ENCODE results near the gene ZNF526. TPM values are rescaled to one million over a fixed set of nuclear protein-coding genes. Genes with fewer than 3 reads are reported as not detected.
A peak's percentile ranks its signal among the peaks of the same experiment; 100 is the strongest.

ZNF526 gene
- total RNA-seq, 4 donors from 2014 or later, result 3.8 to 6.3 (median 4.0) TPM

DNA sequence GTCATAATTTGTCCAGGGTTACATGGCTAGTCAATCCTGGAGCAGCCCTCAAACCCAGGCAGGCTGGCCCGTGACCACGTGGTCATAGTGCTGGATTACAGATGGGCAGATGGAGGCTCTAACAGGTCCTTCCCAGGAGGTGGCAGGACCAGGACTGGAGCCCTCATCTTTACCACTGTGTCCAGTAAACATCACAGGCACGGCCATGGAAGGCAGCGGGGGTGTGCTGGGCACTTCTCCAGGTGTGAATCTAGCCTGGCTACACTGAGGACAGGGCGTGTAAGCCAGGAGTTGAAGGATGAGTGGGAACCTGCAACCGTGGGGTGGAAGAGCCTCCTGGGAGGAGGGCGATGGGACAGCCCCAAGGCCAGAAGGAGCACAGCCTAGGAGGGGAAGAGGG, 55.0 kb downstream of the ZNF526 start:
- peak overlapping the region in 2 of 4 donors; percentile 16 to 98 for H3K27ac ChIP-seq
- intact Hi-C loops (cut with DNase I), result no loop called here
- 59% methylated on average over 5 to 7 of the region's 7 CpGs for WGBS, 2 donors
- H3K4me3 ChIP-seq, result no peak overlapping the region
- H3K4me1 ChIP-seq, result peaks cover 48 to 91% (median 71%) of the 10 kb centered on the region in 3 donors
- H3K9me3 ChIP-seq, result no peaks in the 10 kb centered on the region
- peaks cover 23 to 53% (median 30%) of the 10 kb centered on the region in 3 donors for H3K36me3 ChIP-seq
- no peak for DNase-seq
- TF ChIP-seq CTCF (IDR thresholded peaks at IDR 0.05) (no peak), POLR2A (IDR thresholded peaks at IDR 0.05) (no peak)
- no peaks in the 10 kb centered on the region for H3K27me3 ChIP-seq

DNA sequence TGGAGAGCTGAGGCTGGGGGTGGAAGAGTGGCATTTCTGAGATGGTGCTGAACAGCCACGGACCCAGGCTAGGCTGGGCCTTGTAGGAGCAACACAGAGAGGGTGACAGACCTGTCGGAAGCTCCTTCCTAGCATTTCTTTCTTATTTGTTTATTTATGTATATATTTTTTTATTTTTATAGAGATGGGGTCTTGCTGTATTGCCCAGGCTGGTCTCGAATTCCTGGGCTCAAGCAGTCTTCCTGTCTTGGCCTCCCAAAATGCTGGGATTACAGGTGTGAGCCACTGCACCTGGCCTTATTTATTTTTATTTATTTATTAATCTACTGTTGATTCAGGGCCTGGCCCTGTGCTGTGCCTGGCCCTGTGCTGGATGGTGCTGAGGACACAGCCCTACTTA, 55.4 kb downstream of the ZNF526 start:
- Histone ChIP-seq H3K27ac (peak overlapping the region in 2 of 4 donors; percentile 98 to 99), H3K4me3 (no peak overlapping the region), H3K36me3 (peaks cover 23 to 53% (median 30%) of the 10 kb centered on the region in 3 donors), H3K4me1 (peaks cover 45 to 91% (median 67%) of the 10 kb centered on the region in 3 donors), H3K9me3 (no peaks in the 10 kb centered on the region), H3K27me3 (no peaks in the 10 kb centered on the region)
- intact Hi-C loops (cut with DNase I), result no loop called here
- 84 to 88% methylated on average over 3 of the region's 3 CpGs for WGBS, 2 donors
- TF ChIP-seq CTCF (IDR thresholded peaks at IDR 0.05) (no peak), POLR2A (IDR thresholded peaks at IDR 0.05) (no peak)
- DNase-seq, result no peak

DNA sequence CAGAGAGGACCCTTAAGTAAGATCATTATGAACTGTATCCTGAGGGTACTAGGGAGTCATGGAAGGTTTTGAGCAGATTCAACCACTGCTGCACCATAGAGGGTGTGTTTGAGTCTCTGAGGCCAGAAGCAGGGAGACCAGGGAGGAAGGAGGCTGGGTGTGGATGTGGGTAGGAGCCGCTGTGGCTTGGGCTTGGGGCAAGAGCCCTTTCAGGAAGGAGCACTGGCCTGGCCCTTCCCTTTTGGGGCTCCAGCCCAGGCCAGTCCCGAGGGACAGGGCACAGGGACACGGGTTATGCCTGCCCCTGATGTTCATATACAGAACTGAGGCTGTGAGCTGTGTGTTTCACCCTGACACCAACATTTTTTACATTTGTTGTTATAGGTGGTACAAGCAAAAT, 56.2 kb downstream of the ZNF526 start:
- TF ChIP-seq CTCF (IDR thresholded peaks at IDR 0.05) (no peak), POLR2A (IDR thresholded peaks at IDR 0.05) (no peak)
- WGBS, 2 donors, result 24 to 71% methylated on average over 1 to 3 of the region's 3 CpGs
- H3K36me3 ChIP-seq, result peaks cover 23 to 53% (median 30%) of the 10 kb centered on the region in 3 donors
- peak overlapping the region; percentile 84 to 99 (median 96) for H3K27ac ChIP-seq
- H3K27me3 ChIP-seq, result no peaks in the 10 kb centered on the region
- H3K4me3 ChIP-seq, result no peak overlapping the region
- intact Hi-C loops (cut with DNase I), result no loop called here
- H3K4me1 ChIP-seq, result peaks cover 45 to 91% (median 64%) of the 10 kb centered on the region in 3 donors
- no peak for DNase-seq
- no peaks in the 10 kb centered on the region for H3K9me3 ChIP-seq

DNA sequence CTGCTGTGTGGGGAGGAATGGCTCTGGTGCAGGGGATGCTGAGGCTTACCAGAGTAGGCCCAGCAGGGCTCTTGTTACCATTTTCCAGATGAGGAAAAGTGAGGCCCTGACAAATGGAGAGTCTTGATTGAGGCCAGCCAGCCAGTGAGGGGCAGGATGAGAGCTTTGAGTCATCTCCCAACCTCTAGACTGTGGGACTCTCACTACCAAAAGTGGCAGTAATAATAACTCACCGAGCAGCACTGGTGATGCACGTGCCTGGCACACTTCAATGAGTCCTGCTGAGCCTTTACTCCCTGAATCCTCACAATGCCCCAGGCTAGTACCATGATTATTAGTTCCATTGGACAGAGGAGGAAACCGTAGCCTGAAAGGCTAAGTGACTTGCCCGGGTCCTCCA, 56.7 kb downstream of the ZNF526 start:
- WGBS, 2 donors, result 18 to 35% methylated on average over 2 to 3 of the region's 4 CpGs
- no peak for DNase-seq
- H3K4me3 ChIP-seq, result no peak overlapping the region
- peaks cover 23 to 50% (median 30%) of the 10 kb centered on the region in 3 donors for H3K36me3 ChIP-seq
- intact Hi-C loops (cut with DNase I), result no loop called here
- H3K4me1 ChIP-seq, result peaks cover 49 to 91% (median 64%) of the 10 kb centered on the region in 3 donors
- TF ChIP-seq POLR2A (IDR thresholded peaks at IDR 0.05), result no peak
- no peak for TF ChIP-seq CTCF (IDR thresholded peaks at IDR 0.05)
- H3K27me3 ChIP-seq, result no peaks in the 10 kb centered on the region
- H3K9me3 ChIP-seq, result no peaks in the 10 kb centered on the region
- peak overlapping the region; percentile 84 to 99 (median 96) for H3K27ac ChIP-seq

Other genes starting within 250 kb of the ZNF526 start
- under 1 TPM in 2 of 4 donors, not detected in 2; 0.19 to 0.42 TPM for gene ATP1A3, start 226.1 kb upstream of the ZNF526 start, total RNA-seq
- gene GRIK5, start 150.1 kb upstream of the ZNF526 start, total RNA-seq, result 1 to 10 TPM in 1 of 4 donors, under 1 TPM in 3; 0.08 to 1.1 (median 0.37) TPM
- gene ZNF574, start 144.1 kb upstream of the ZNF526 start, total RNA-seq, result 10 to 100 TPM; 13.2 to 24.3 (median 16.2) TPM
- gene POU2F2, start 87.9 kb upstream of the ZNF526 start, total RNA-seq, result under 1 TPM in 3 of 4 donors, not detected in 1; 0.18 to 0.67 (median 0.57) TPM
- 10 to 100 TPM; 23.2 to 30.2 (median 27.8) TPM for gene DEDD2, start 2.6 kb upstream of the ZNF526 start, total RNA-seq
- gene GSK3A, start 22.3 kb downstream of the ZNF526 start, total RNA-seq, result 10 to 100 TPM; 15.9 to 29.6 (median 26.5) TPM
- gene ERF, start 34.8 kb downstream of the ZNF526 start, total RNA-seq, result 10 to 100 TPM; 13.3 to 32.5 (median 21.0) TPM
- gene CIC, start 48.9 kb downstream of the ZNF526 start, total RNA-seq, result 10 to 100 TPM; 25.1 to 54.9 (median 27.9) TPM
- gene PRR19, start 81.8 kb downstream of the ZNF526 start, total RNA-seq, result 1 to 10 TPM in 1 of 4 donors, under 1 TPM in 3; 0.75 to 1.0 (median 0.82) TPM
- 10 to 100 TPM; 22.5 to 45.9 (median 30.3) TPM for gene PAFAH1B3, start 82.3 kb downstream of the ZNF526 start, total RNA-seq
- not detected for gene TMEM145, start 93.0 kb downstream of the ZNF526 start, total RNA-seq
- 10 to 100 TPM in 3 of 4 donors, 1 to 10 TPM in 1; 6.4 to 11.1 (median 10.3) TPM for gene MEGF8, start 105.3 kb downstream of the ZNF526 start, total RNA-seq
- 1,000 to 10,000 TPM in 2 of 4 donors, 100 to 1,000 TPM in 2; 530 to 1,759 (median 921) TPM for gene CNFN, start 170.0 kb downstream of the ZNF526 start, total RNA-seq
- gene LIPE, start 207.1 kb downstream of the ZNF526 start, total RNA-seq, result 10 to 100 TPM in 1 of 4 donors, 1 to 10 TPM in 3; 5.2 to 10.8 (median 7.9) TPM
- gene CXCL17, start 222.6 kb downstream of the ZNF526 start, total RNA-seq, result 10 to 100 TPM; 19.3 to 97.7 (median 33.8) TPM

All from esophagus squamous epithelium (tissue), 5 donors.